22Rv1 (cell line): ENCODE results near the gene PER1.
A peak's percentile ranks its signal among the peaks of the same experiment; 100 is the strongest.

ENCODE experiments used
- H3K27ac ChIP-seq: fragments of 450-650 bp; 2 replicates; pipeline ENCODE4 v1.5.1; 2017
- ZFX ChIP-seq: fragments of 450-650 bp; IDR thresholded peaks from 2 replicates; pipeline ENCODE4 v1.6.1; 2017; ENCODE audit warnings: antibody characterized with exemption, borderline replicate concordance
- TF ChIP-seq, protein P1 (sequence below): fragments of 450-650 bp; IDR thresholded peaks from 2 replicates; pipeline ENCODE4 v1.5.1; 2017; ENCODE audit warnings: mild to moderate bottlenecking

Gene PER1

DNA sequence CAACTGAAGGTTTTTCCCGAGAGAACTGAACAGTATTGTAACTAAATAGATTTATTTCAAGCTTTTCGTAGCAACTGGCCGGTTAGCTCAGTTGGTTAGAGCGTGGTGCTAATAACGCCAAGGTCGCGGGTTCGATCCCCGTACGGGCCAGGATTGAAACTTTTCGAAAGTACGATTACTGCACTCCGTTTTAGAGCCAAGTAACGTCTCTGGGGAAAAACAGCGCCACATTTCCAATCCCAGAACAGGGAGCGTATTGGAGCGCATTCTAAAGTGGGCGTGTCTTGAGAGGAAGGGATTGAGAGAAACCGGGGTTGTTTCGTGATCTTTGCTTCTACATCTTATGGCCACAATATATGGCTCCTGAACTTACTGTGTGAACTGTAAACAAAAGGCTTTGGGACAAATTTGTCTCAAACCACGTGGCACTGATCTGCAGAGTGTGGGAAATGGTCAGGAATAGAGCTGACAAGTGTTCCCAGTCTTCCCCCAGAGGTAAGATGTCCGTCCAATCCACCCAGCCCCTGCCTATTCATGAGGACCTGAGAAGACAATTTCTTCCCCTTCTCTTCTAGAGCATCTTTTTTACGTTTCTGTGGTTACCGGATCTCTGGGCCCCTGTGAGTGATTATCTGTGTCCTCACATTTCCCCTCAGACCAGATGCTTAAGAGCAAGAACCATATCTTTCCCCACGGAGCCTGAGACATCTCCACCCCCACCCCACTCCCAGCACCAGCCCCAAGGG, 35.5 kb upstream of the PER1 start:
- peak overlapping the region; percentile 96 for H3K27ac ChIP-seq
- TF ChIP-seq, protein P1, sequence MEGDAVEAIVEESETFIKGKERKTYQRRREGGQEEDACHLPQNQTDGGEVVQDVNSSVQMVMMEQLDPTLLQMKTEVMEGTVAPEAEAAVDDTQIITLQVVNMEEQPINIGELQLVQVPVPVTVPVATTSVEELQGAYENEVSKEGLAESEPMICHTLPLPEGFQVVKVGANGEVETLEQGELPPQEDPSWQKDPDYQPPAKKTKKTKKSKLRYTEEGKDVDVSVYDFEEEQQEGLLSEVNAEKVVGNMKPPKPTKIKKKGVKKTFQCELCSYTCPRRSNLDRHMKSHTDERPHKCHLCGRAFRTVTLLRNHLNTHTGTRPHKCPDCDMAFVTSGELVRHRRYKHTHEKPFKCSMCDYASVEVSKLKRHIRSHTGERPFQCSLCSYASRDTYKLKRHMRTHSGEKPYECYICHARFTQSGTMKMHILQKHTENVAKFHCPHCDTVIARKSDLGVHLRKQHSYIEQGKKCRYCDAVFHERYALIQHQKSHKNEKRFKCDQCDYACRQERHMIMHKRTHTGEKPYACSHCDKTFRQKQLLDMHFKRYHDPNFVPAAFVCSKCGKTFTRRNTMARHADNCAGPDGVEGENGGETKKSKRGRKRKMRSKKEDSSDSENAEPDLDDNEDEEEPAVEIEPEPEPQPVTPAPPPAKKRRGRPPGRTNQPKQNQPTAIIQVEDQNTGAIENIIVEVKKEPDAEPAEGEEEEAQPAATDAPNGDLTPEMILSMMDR: no peak
- no peak for TF ChIP-seq ZFX

DNA sequence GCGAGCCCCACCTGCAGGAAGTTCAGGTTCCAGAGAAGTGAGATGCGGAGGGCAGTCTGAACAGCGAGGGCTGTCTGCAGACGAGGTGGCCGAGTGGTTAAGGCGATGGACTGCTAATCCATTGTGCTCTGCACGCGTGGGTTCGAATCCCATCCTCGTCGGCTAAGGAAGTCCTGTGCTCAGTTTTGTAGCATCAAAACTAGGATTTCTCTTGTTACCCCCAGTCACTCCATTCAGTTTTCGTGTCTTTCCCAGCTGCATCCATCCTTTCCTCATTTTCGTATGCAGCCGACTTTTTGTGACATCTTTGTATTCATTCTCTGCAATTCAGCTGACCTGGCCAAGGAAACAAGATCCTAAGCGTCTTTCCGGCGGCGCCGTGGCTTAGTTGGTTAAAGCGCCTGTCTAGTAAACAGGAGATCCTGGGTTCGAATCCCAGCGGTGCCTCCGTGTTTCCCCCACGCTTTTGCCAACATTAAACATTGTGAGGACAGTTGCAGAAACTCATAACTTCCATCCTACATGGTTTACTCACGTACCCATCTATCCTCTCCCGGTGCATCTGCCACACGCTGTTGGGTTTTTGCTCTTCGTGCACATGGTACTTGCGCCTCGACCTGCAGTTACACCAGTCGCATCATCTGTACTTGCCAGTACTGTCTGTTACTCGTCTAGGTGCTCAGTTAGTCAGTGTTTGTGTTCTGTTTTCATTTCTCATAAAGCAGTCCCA, 34.7 kb upstream of the PER1 start:
- H3K27ac ChIP-seq: peak overlapping the region; percentile 96
- TF ChIP-seq, protein P1: peak; percentile 2
- no peak for TF ChIP-seq ZFX

DNA sequence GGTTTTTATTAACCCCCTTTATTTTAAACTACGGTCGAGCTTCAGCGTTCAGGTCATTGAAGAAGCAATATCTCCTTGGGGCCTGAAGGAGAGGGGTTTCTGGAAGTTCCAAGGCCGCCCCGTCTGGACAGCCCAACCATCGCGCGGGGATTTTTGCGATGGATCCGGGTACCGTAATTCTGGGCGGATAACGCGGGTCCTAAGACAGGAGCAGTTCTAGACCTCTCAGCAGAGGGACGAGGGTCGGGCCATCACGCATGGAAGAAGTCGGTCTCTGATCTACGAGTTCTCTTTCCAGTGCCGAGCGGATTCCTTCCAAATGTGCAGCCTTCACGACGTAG, 34.2 kb upstream of the PER1 start:
- peak overlapping the region; percentile 96 for H3K27ac ChIP-seq
- TF ChIP-seq, protein P1: 0 out of 2 replicates have a peak, but pooled peaks have one; percentile 38
- no peak for TF ChIP-seq ZFX

DNA sequence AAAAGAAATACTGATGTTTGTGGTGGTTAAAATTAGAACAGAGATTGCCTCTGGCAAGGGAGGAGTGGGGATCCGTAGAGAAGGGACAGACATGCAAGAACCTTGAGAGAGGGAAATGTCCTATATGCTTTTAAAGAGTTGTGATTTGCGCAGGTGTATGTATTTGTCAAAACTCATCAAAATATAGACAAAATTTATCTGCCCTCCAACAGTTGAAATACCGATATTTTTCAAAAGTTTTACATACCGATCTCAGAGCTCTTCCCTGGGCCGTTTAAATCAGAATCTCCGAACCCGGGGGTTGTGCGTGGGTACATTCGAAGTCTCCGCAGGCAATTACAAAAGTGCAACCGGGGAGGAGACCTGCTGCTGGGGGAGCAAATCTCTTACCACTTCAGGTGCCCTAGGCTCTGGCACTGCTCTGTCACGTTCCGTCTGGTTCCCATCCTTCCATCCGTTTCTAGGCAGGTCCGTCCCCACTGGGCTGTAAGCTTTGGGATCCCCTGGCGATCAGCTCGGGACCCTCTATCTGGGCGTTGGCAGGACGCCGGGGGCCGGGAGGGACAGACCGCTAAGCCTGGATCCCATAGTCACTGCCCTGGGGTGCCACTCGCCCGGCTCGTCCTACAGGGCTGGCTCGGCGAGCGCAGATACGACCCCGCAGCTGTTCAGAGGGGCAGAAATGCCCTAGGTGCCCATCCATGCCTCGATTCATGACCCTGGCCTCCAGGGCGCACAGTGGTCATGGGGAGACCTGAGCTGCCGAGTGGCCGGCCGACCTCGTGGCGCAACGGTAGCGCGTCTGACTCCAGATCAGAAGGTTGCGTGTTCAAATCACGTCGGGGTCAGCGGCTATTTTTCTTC, 33.6 kb upstream of the PER1 start:
- peak overlapping the region; percentile 96 for H3K27ac ChIP-seq
- no peak for TF ChIP-seq ZFX
- TF ChIP-seq, protein P1: no peak

DNA sequence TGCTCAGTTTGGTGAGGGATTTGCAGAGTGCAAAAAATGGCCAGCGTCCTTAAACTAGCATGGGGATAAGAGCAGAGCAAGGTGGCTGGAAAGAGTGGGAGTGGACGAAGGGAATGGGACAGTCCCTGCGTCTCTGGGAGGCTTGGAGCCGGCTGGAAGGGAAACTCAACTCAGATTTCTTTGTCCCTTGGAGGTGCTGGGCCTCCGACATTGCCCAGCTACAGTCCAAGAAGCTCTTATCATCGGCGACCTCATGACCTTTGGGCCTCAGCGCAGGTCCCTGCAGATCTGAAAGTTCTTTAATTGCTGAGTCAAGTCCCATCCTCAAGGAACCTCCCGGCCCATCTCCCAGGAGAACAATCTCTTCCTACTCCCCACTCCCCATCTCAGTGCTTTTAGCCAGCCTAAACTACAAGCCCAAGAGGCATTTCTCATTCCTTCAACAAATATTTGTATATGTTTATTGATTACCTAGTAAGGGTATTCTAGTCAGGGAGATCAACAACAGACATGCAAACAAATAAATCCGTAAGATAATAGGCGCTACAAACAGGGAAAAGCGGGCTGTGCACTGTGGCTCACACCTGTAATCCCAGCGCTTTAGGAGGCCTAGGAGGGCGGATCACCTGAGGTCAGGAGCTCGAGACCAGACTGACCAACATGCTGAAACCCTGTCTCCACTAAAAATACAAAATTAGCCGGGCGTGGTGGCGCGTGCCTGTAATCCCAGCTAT, 25.0 kb upstream of the PER1 start:
- no peak for TF ChIP-seq ZFX
- TF ChIP-seq, protein P1: no peak
- peak overlapping the region; percentile 95 for H3K27ac ChIP-seq

DNA sequence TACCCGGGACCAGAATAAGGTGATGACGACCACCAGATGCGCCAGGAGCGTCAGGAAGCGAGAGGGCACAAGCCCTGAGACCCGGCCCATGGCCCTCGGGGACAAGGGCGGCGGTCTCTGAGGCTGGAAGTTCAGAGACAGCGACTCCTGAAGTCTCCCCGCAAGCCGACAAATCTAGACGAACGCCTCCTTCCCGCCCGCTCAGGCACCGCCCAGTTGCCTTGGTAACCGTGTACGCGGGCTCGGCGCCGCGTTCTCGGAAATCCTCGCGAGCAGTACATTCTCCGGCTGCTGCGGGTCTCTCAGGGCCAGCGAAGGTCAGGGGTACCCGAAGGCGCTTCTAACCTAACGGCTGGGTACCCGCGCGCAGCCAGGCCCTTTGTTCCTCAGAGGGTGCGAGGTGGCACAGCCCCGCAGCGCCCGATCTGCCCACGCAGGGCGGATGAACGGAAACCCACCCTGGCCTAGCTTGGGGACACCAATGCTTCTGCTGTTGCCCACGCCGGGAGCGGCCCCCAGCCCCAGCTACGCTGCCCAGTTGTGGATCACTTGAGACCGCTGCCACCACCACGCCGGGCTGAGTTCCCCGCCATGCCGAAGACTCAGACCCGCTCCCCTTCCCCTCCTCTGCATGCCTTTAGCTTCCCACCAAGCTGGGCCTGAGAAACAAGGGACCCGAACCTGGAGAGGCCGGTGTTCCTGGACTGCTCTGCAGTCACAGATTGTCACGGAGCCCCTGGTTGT, 24.2 kb upstream of the PER1 start, which contains the start of gene TMEM107:
Gene TMEM107 (minus strand): TSS at position 184 of the 744 bp plus-strand sequence. CDS start 94 bp downstream, at position 90.
- H3K27ac ChIP-seq: peak within 1 kb of the TSS; percentile 95

More for the DNA sequence above, 24.2 kb upstream of the PER1 start, which contains the start of gene TMEM107:
- no peak for TF ChIP-seq ZFX
- TF ChIP-seq, protein P1: no peak
